ENCODE results near the gene GRIA2.
"Not testable (repeated sequence)": the region's sequence is repeated elsewhere in the genome, so short reads cannot be mapped to it uniquely, and the experiment has no call there.

Gene GRIA2
- 0 reads per million in 4 donors for total RNA-seq

DNA sequence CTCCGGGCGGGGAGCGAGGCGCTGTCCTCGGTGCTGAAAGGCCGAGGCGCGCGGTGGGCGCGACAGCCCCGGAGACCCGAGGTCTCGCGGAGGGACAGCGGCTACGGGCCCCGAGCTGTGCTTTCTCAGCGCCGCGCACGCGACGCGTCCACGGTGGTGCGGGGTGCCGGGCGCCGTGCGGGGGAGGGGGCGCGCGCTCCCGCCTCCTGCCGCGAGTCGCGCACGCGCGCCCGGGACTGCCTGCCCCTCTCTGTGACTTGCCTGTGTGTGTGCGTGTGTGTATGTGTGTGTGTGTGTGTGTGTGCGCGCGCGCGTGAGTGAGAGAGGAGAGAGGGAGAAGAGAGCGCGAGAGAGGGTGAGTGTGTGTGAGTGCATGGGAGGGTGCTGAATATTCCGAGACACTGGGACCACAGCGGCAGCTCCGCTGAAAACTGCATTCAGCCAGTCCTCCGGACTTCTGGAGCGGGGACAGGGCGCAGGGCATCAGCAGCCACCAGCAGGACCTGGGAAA lies at the start of gene GRIA2:
TSS of gene GRIA2 (plus strand) at position 358 of the 511 bp plus-strand sequence. CDS start 315 bp downstream, outside the sequence.
- DNase-seq, result peak in 1 of 5 donors; percentile 1

DNA sequence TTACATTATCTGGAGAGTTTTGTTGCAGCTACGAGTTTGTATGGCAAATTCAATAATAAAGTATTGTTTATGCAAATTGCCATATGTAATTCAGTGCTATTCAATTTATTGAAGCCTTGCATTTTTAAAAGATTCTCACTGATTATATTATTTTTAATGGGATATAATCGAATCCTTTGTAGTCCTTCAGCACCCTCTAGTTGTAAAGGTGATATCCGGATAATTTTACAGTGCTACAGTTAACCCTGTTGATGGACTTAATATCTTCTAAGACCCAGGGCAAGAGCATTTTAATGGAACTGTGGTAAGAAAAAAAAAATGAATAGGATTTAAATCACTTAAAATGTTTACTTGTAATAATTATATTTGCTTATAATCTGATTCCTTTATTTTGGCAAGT lies 48.5 kb upstream of the GRIA2 start:
- DNase-seq, result no peak

DNA sequence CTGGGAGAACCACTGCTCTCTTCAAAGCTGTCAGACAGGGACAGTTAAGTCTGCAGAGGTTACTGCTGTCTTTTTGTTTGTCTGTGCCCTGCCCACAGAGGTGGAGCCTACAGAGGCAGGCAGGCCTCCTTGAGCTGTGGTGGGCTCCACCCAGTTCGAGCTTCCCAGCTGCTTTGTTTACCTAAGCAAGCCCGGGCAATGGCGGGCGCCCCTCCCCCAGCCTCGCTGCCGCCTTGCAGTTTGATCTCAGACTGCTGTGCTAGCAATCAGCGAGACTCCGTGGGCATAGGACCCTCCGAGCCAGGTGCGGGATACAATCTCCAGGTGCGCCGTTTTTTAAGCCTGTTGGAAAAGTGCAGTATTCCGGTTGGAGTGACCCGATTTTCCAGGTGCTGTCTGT lies 40.3 kb upstream of the GRIA2 start:
- not testable (repeated sequence) for DNase-seq

DNA sequence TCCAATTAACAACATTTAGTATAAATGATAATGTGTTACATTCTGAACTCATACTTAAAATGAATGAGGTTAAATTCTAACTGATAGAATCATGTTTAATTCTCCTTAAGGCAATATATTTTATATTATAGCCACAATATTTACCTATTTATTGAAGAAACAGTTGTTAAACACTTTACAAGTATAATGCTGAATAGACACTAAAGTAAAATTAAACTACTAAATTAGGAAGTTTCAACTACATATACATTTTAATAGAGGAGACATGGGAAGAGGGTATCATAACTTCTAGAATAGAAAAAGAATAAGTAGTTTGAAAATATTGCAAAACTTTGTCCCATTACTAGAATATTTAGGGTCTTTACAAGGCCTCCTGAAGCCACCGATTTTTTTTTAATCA lies 36.2 kb upstream of the GRIA2 start:
- no peak for DNase-seq

DNA sequence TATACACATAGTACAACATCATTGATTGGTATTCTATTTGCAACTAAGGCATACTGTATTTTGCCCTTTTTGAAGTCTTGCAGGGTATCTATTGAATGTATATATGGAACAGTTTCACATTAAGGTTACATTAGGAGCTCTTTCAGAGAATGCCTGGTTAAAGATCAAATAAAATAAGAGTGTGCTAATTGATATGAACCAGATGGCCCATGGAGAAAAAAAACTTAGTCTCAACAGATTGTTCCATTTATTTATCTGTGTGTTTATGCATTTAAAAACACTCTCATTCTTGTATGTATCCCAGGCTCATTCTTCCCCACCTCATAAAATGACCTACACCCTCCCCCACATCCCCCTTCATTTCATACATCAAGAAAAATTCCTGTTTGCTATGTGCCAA lies 35.2 kb upstream of the GRIA2 start:
- DNase-seq, result no peak

DNA sequence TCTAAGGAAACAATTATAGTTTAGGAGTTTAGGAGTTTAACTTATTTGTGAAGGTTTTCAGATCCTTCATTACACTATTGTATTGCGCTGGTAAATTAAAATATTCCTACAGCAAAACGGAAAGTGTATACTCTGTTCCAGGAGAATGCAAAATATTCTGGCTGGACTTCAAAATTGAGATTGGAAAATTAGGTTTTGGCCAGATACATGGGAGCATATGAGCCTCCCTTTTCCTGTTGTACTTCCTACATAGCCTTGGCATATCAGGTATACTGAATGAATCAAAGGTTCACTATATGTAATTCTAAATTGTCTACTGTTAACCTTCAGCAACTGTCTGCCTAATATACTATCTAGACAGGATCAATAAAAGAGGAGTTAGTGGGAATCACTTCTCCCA lies 25.2 kb upstream of the GRIA2 start:
- DNase-seq, result no peak

DNA sequence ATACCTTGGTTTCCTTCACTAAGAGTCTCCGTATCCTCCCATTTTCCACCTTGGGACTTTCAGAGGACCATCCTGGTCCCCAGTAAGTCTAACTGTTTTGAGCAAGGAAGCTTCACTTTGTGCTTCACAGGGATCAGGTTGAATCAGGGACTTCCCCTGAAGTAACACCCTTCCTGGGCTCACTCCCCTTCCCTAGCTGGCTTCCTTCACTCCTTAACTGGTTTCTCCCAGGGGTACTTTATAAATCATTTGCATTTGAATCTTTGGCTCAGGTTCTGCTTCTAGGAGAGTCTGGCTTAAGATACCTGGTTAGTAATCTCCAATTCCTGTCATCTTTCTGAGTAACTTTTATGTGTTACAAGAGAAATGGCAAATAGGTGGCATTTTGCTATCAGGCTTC lies 24.5 kb upstream of the GRIA2 start:
- no peak for DNase-seq

DNA sequence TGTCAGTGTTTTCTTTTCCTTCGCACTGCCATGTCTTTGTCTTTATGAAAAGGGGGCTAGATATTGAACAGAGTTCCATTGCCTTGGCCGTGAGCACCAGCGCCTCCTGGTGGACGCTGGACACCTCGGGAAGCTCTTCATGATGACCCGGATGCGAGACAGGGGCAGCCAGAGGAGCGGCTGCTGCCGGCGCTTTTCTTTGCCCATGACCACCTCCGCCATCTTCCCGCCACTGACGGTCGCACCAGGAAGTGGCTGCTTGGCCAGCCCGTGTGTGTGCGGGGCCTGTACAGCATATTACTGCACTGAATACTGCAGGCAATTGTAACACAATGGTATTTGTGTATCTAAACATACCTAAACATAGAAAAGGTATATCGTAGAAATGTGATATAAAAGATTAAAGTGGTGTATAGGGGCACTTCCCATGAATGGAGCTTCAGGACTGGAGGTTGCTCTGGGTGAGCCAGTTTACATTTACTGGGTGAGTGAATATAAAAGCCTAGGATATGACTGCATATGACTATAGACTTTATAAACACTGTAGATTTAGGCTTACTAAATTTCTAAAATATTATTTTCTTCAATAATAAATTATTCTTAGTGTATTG lies 15.8 kb upstream of the GRIA2 start:
- DNase-seq, result no peak

DNA sequence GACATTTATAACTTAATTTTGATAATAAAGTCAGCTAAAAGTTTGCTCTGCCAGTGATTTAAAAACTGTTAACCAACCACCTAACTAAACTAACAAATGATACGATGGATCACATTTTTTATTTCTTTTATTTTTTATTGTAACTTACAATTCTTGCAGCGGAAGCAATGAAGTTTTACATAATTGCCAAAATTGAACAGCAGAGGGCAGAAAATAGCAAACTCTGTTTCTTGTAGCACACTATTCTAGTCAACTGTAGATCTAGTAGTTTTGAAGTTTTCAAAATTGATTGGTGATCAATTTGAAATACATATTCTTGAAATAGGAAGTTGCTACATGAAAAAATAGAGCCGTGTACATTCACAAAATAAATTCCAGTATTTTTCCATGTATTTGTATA lies 2.8 kb upstream of the GRIA2 start:
- DNase-seq, result no peak

DNA sequence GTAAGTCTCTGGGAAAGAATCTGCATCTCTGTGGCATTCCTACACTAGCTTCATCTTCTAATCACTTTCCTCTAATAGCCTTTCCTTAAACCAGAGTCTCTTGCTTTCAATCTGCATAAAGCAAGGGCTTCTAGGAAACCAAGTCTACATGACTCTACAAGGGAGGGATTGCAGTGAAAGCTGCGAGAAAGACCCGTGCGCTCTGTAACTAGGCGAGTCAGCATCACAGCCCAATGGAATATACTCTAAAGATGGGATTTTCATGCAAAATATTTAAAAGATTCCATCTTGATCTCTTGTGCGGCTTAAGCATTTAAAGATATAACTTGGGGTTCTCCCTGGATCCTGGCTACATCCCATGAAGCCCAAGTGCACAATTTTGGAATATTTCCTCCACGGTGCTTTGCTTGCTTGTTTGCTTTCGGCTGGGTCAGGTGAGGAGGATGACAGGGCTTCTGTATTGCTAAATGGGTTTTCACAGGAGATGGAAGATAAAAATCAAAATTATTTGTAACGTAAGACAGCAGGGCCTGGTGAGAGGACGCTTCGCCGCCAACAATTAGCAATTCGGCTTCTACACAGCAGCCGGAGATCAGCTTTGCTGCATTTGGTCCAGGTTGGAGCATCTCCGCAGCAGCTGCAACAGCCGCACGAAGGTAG lies 687 bp upstream of the GRIA2 start:
- DNase-seq, result no peak

DNA sequence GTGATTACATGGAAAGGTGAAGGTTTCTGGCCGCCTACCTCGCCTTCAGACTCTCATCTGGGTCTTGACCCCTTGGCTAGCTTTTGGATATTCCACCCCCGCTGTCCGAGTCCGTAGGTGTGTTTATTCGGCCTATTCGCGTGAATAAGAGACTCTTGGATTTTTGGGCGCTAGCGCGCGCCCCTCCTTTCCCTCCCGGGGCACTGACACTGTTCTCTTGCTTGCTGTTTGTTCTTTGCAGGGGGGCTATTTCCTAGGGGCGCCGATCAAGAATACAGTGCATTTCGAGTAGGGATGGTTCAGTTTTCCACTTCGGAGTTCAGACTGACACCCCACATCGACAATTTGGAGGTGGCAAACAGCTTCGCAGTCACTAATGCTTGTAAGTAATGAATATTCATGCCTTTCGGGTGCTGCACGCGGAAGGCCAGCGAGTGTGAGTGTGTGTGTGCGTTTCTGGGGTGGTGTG lies 932 bp downstream of the GRIA2 start:
- DNase-seq, result no peak

DNA sequence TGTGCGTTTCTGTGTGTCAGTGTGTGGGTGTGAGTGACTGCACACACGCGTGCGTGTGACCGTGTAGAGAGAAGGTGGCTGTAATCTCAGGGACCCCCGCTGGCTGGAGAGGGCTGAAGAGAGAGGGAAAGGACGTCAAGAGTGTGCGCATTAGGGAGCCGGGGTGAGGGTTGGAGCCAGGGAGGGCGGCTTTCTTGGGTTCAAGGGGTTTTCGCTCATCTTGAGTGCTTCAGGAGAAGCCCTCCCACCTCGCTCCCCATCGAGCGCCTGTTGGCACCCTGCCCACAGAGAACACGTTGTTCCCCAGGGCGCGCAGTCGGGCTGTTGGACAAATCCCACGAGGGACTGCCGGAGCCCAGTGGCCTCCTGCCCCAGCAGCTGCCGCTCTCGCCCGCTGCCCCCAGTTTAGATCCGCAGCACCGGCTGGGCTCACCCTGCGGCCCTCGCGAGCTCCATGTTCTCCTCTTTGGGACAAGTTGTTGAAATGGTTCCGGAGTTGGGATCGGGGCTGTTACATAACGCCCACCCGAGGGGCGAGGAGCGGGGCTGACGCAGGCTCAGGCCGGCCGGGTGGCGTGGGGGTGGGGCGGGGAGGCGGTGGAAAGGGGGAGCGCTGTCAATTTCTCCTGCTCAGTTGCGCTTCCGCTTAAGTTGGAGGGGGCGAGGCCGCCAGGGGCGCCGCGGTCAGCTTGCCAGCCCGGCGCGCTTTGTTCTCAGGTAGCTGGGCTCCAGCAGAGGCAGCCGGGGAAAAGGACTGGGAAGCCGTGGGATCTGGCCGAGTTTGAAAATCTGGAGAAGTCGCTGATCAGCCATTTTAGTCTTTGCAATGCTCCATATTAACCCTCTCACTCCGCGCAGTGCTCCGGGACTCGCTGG lies 1.6 kb downstream of the GRIA2 start:
- DNase-seq, result no peak

DNA sequence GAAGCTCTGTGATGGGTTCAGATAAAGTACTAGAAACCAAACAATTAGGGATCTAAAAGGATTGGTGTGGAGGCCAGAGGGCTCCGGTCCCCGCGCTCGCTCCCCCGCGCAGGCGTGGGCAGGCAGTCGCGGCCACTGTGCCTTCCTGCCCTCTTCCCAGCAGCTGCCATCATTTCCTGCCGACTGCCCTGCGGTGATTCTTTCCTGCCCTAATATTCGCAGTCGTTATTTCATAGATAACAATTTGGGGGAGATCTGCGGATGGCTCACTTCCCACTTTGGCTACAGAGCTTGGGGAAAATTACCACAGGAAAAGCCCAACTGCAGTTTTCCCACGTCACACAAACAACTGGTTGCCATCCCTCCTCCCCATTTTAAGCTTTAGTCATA lies 2.2 kb downstream of the GRIA2 start:
- DNase-seq, result no peak

DNA sequence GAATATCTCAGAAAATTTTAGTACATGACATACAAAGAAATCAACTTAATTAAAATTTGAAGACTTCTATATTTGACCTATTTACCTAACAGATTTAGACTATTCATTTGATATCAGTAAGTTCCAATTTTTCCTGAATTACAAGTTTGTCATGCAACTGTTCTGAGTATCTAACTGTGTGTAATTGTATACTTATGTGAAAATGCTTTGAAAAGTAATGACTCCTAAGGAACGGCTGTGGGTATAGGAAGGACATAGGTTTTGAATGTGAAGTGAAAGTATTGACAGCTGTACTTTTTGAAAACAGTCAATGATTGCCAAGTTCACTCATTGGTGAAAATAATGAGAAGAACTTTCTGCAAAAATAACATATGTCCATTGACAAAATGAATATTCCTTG lies 2.9 kb downstream of the GRIA2 start:
- DNase-seq, result no peak

DNA sequence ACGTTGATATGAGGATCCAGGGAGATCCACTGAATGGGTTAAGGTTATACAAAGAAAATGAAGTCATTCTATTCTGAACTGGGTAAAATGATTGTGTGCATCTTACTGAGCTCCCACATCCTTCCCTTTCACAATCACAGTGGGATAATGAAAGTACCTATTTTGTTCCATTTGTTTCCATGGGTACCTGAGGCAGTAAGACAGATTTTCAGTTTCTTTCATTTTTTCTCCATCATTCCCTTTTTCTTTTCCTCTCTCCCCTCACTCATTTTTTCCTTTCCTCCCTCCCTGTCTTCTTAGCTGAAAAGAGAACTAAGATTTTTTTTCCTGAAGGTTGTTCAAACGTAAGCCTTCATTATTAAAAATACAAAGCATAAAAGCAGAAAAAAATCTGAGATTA lies 4.6 kb downstream of the GRIA2 start:
- no peak for DNase-seq

DNA sequence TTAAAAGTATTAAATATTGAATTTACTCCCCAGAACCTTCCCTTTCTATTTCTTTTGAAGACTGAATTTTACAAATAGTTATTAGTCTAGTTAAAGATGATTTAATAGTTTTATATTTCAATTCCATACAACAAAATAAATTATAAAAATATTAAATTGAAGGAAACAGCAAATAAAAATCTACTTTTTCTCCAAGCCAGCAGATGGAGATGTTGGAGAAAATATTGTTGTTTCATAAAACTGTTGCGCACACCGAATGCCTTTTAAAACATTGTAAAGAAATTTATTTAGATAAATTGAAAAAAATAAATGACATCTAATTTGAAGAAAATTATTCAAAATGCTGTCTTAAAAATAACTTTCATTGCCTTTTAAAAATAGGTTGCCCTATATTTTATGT lies 5.5 kb downstream of the GRIA2 start:
- no peak for DNase-seq

DNA sequence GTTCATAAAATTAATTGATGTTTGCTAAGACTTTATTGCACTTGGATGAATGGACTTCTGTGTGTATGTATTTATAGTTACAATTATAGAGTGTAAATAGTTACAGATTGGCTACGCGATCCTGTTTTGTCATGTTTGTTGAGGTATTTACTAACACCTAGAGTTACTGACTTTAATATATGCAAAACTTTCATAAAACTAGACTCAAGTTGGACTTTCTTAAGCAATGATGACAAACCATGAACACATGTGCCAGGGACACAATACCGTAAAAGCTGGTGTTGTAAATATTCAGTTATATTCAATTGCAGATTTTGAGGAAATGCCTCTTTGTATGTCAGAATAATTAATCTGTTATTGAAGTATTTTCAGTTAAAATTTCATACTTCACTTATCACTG lies 6.1 kb downstream of the GRIA2 start:
- DNase-seq, result no peak

DNA sequence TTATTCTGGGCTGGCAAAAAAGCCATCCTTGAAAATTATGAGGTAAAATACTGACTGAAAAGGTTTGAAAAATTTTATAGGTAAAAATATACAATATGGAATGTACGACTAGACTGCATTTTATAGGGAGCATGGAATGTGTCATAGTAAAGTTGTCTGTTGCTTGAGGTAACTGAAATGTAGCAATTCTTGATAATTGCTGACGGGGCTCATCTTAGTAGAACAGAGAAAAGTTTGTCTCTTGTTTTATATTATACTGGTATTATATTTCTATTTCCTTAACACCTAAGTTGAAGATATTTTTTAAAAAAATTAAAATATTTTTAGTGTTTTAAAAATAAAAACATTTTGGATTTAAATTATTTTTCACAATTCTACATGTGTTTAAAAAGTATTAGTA lies 11.0 kb downstream of the GRIA2 start:
- DNase-seq, result no peak

DNA sequence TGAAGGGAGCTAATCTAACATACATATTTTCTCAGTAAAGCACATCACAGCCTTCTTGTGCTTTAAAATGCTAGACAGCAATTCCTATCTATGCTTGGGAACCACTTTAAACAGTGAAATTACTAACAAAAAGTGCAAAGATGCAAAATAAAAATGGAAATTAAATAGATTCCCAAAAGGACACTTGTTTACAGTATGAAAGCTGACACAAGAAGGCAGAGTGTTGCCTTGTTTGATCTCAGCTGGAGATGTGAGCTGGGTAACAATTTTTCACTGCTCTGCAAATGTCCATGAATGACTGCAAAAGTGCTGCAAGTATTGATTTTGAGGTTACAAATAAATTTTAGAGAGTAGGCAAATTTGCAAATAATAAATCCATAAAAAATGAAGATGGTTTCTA lies 22.3 kb downstream of the GRIA2 start:
- no peak for DNase-seq

DNA sequence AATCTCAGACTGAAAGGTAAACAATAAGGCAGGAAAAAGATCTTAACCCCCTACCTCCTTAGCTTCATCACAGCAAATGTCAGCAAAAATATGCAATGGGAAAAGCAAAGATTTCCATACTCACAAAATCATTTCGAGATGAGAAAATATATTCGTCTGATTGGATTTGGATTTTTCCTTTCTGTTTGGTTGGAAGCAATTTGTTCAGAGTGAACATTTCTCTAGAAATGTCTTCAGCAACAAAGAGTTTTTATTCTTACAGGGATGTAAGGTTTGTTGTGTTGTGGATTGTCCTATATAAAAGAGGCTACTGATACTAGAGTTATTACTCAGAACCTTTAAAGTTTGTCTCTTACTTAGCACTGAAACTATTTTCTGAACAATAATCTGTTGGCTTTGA lies 23.8 kb downstream of the GRIA2 start:
- DNase-seq, result no peak

DNA sequence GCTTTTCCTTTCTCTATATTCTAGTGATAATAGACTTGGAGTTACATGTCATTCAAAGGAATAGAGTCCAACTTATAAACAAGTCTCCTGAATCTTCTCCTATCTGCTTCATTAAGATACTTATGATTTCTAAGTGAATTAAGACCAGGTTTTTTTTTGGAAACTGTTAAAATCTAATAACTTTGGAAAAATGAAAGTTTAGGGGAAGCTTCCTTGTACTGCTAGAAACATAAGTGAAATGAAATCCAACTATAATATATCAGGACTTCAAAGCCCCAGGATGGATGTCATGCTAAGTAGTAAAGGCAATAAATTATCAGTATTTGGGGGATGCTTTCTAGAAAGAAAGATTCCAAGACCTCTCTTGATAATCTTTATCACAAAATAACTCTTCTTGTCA lies 24.8 kb downstream of the GRIA2 start:
- no peak for DNase-seq

DNA sequence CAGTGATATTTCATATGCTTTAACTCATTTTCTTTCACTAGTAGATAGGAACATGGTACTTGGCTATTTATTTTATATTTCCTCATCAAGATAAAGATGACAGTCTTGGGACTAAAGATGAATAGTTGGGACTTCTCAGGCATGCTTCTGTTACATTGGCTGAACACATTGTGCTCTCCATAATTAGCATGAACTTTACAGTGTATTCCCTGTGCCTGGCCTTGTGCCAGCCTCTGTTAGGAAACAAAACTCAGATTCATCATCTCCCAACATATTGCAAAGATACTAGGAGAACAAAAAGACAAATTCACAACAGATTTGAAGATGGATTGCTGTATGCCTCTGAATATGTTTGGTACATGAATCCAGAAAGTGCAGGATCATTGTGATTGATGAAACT lies 26.4 kb downstream of the GRIA2 start:
- DNase-seq, result no peak

DNA sequence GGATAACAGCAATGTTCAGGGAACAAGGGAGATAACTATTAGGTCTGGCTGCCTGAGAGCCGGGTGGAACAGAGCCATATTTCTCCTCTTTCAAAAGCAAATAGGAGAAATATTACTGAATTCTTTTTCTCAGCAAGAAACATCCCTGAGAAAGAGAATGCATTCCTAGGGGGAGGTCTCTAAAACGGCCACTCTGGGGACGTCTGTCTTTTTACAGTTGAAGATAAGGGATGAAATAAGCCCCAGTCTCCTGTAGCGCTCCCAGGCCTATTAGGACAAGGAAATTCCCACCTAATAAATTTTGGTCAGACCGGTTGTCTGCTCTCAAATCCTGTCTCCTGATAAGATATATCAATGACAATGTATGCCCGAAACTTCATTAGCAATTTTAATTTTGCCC lies 37.6 kb downstream of the GRIA2 start:
- not testable (repeated sequence) for DNase-seq

DNA sequence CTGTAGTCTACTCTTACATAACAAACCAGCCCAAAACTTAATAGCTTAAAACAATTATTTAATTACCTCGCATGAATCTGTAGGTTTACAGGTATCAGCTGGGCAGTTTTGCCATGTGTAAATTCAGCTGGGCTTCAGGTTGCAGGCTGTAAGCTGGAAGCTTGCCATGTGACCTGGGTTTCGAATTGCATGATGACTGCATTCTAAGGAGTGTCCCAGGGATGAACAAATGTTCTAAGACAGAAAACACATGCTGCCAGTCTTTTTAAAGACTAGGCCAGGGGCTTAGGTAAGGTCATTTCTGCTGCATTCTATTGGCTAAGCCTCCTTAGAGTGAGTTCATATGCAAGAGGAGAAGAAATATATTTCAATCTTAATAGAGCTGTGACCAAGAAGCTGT lies 44.8 kb downstream of the GRIA2 start:
- no peak for DNase-seq

Measured in T-helper 1 cell (primary cell).